Spinal cord (tissue), 10 donors: ENCODE data around the gene PAK2. TPM values are rescaled to one million over a fixed set of nuclear protein-coding genes. Genes with fewer than 3 reads are reported as not detected.

ENCODE experiments used
- DNase-seq, 6 donors: peaks; one replicate each; pipeline versions ENCODE4 v3.0.0 to v3.0.0-alpha.2; 2013 to 2015; ENCODE audit warnings: low spot score in 6 of 6, low read depth in 4 of 6
- H3K27ac ChIP-seq: one replicate; pipeline ENCODE4 v1.5.1; 2013; ENCODE audit warnings: low read depth, low read length, control low read depth
- H3K27me3 ChIP-seq: one replicate; pipeline ENCODE4 v1.6.1; 2013; ENCODE audit warnings: low read length; ENCODE audit not compliant: control insufficient read depth, insufficient read depth
- H3K36me3 ChIP-seq: one replicate; pipeline ENCODE4 v1.6.1; 2013; ENCODE audit warnings: low read length; ENCODE audit not compliant: control insufficient read depth, insufficient read depth
- H3K4me1 ChIP-seq: one replicate; pipeline ENCODE4 v1.6.1; 2013; ENCODE audit warnings: low read length; ENCODE audit not compliant: control insufficient read depth, insufficient read depth
- H3K4me3 ChIP-seq: one replicate; pipeline ENCODE4 v1.5.1; 2013; ENCODE audit warnings: low read depth, low read length, control low read depth
- H3K9me3 ChIP-seq: one replicate; pipeline ENCODE4 v1.6.1; 2013; ENCODE audit warnings: low read length; ENCODE audit not compliant: control insufficient read depth, insufficient read depth
- WGBS: methylation state at CpG from one replicate; pipeline ENCODE4 v1.1.5; 2013; ENCODE audit warnings: missing lambda C conversion rate; ENCODE audit not compliant: insufficient coverage; 5-methylcytosine and 5-hydroxymethylcytosine counted together
- polyA plus RNA-seq, 2 donors: library from polyadenylated mRNA; unstranded; fragments of 120-200 nt; gene quantifications; one replicate each; pipeline ENCODE4 v1.2.1, GENCODE V29; 2013; ENCODE audit not compliant: insufficient read length in 2 of 2
- total RNA-seq, 2 donors: library from RNA; depleted of rRNA in 1 of 2; stranded (reverse); fragments of 120-200 nt in 1 of 2; fragments of >200 nt in 1 of 2; gene quantifications; one replicate each; pipeline versions ENCODE4 v1.2.3 to v1.2.4, GENCODE V29; 2013 to 2014
- donor health status: healthy.

The PAK2 gene
- total and polyA plus RNA-seq, 4 donors: 36.9 to 82.5 (median 57.5) TPM

DNA sequence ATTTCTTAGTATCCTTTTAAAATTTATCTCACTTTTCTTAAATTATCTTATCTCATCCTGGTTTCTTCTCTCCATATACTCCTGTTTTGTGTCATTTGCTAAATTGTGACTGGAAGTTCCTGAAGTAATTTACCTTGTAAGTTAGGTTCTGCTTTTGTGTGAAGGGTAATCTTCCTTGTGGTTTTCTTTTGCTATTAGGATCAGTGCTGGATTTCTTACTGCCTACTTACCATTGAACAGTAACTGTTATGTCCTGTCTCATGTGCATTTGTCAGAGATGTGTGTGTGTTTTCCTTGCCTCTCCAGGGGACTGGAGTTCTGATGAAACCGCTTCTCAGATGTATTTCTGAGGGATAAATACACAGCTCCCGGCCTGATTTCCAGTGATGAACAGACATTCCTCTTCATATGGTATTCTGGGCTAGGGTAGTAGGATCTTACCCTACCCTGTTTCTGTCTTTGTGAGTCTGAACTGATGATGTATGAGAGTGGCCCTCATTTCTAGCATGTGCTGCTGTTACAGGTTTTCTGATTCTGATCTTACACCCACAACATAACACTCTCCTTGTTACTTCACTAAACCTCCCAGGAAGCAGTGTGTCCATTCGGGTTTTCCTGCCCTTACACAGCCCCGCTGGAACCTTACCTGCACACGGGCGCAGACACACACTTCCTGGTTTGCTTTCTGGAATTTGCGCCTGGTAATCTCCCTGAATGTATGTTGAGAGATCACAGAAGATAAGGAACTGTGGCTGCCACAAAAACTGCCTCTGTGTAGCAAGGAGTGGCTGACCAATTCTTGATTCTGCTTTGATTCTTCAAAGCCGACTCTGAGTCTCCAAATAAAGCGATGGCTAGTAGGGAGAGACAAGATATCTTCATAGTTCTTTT is 14.7 kb downstream of the PAK2 start:
- H3K36me3 ChIP-seq: peaks cover 4% of the 10 kb centered on the region
- no peak overlapping the region for H3K4me3 ChIP-seq
- H3K4me1 ChIP-seq: no peaks in the 10 kb centered on the region
- no peak for DNase-seq
- no peaks in the 10 kb centered on the region for H3K27me3 ChIP-seq
- no peak overlapping the region for H3K27ac ChIP-seq
- no peaks in the 10 kb centered on the region for H3K9me3 ChIP-seq
- WGBS: 88% methylated on average over 5 of the region's 9 CpGs

DNA sequence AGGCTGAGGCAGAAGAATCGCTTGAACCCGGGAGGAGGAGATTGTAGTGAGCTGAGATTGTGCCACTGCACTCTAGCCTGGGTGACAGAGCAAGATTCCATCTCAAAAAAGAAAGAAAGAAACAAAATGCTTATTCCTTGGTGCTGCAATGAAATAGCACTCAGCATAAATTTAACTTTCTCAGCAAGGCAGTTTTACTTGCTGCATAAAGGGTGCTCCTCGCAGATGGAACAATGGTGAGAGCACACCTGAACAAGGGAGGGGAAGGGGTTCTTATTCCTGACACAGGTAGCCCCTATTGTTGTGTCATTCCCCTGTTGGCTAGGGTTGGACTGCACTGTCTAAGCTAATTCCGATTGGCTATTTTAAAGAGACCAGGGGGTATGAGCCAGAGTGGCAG is 17.1 kb downstream of the PAK2 start:
- no peak for DNase-seq
- H3K27ac ChIP-seq: no peak overlapping the region
- 100% methylated on average over 3 of the region's 4 CpGs for WGBS
- H3K27me3 ChIP-seq: no peaks in the 10 kb centered on the region
- no peaks in the 10 kb centered on the region for H3K4me1 ChIP-seq
- no peaks in the 10 kb centered on the region for H3K9me3 ChIP-seq
- no peaks in the 10 kb centered on the region for H3K36me3 ChIP-seq
- H3K4me3 ChIP-seq: no peak overlapping the region

DNA sequence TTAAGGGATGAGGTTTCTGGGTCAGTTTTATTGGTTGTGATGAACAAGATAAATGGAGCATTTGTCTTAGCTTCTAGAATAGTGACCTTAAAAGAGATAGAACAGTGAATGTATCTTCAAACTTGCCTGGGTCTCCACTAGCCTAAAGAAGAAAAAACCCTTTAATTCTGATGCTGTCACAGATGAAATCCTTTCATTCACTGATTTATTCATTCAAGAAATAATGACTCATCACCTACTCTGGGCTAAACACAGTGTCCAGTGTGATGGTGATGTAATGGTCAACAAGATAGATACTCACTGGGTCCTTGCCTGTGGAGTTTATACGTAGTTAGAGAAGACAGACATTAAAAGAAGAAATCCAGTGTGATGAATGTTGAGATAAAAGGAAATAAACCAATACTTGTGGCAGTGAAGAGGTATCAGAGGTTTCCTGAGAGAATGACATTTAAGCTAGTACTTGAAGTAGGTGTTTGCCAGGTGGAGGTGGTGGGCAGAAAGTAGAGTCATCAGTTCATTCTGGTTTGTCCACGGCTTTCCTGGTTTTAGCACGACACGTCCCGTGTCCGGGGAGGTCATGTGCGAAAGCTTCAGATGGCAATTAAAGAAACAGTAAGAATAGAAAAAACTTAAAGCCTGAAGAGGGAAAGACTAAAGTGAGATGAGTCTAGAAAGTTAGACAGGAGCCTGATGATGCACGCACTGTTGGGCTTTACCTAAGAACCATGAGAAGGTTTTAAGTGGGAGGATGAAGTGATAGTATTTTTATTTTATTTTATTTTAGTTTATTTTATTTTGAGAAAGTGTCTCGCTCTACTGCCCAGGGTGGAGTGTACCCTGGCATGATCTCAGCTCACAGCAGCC is 18.5 kb downstream of the PAK2 start:
- Histone ChIP-seq H3K9me3 (no peaks in the 10 kb centered on the region), H3K4me1 (no peaks in the 10 kb centered on the region), H3K27ac (no peak overlapping the region), H3K27me3 (no peaks in the 10 kb centered on the region), H3K4me3 (no peak overlapping the region), H3K36me3 (no peaks in the 10 kb centered on the region)
- 92% methylated on average over 4 of the region's 9 CpGs for whole genome bisulfite sequencing
- DNase-seq: no peak

DNA sequence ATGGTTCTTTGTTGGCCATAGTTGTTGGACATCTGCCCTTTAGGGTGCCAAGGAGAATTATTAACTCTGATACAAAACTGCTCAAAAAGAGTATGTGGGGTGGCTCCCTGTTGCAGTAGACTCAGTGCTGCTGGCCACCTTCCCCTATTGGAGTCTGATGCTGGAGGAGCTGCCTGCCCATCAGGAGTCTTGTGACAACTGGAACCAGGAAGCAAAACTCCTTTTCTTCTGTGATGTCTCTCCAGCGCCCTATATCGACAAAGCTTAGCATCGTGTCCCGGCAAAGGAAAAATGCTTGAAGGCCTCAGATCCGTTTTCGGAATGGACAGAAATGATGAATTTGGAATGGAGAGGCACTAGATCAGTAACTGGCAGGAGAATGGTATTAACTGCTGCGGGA is 23.5 kb downstream of the PAK2 start:
- Histone ChIP-seq H3K27me3 (no peaks in the 10 kb centered on the region), H3K36me3 (peaks cover 6% of the 10 kb centered on the region), H3K4me1 (no peaks in the 10 kb centered on the region), H3K27ac (no peak overlapping the region), H3K9me3 (peaks cover 2% of the 10 kb centered on the region), H3K4me3 (no peak overlapping the region)
- WGBS: 96% methylated on average over 7 of the region's 7 CpGs
- DNase-seq: peak in 1 of 6 donors; percentile 14

DNA sequence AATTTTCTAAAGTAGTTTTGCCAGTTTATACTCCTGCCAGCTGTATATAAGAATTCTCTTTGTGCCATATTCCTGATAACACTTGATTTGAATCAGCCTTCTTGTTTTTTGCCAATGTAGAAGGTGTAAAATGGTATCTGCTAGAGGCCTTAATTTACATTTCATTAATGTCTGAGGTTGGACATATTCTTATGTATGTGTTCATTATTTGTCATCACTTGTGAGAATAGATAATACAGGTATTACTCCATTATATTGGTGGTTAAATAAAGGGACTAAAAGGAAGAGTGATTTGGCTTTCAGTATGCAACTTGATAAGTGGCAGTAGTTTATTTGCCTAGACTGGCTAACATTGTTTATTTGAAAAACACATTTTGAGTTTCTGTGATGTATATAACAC is 25.8 kb downstream of the PAK2 start:
- Histone ChIP-seq H3K9me3 (peaks cover 2% of the 10 kb centered on the region), H3K27me3 (no peaks in the 10 kb centered on the region), H3K4me3 (no peak overlapping the region), H3K27ac (no peak overlapping the region), H3K4me1 (no peaks in the 10 kb centered on the region), H3K36me3 (peaks cover 10% of the 10 kb centered on the region)
- no peak for DNase-seq

DNA sequence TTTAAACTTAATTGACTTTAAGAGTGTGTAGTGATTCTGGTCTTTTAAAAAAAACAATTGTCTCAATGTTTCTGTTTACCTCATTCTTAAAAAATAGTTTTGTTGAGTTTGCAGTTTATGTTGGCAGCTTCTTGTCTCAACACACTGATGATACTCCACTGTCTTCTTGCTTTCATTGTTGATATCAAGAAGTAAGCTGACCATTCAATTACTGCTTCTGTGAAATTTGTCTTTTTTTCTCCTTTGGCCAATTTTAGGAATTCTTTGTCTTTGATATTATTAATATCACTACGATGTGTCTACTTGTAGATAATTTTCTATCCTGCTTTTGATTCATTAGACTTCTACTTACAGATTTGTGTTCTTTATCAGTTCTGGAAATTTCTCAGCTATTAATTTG is 31.4 kb downstream of the PAK2 start:
- no CpG with 5 or more reads among the region's 1 CpG for WGBS
- no peak for DNase-seq
- no peaks in the 10 kb centered on the region for H3K27me3 ChIP-seq
- H3K9me3 ChIP-seq: no peaks in the 10 kb centered on the region
- no peak overlapping the region for H3K4me3 ChIP-seq
- H3K4me1 ChIP-seq: peaks cover 6% of the 10 kb centered on the region
- no peak overlapping the region for H3K27ac ChIP-seq
- peaks cover 7% of the 10 kb centered on the region for H3K36me3 ChIP-seq

DNA sequence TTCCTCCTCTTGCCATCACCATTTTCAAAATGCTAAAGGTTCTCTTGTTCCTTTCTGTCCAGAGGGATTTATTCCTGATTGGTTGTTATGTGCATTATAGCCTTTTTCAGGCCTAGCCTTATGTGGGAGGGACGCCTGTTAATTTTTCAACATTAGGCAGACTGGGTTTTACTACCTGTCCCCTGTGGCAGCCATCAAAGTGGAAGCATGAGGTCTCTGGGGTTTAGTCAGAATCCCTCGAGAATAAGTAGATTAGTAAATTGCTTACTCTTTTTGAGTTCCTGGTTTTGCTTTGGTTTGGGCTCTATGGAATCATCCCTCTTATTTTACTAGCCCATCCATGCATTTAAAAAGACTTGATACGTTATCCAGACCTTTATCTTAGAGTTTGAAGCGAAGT is 32.4 kb downstream of the PAK2 start:
- peak overlapping the region; percentile 8 for H3K27ac ChIP-seq
- 88% methylated on average over 1 of the region's 4 CpGs for WGBS
- H3K9me3 ChIP-seq: no peaks in the 10 kb centered on the region
- H3K4me3 ChIP-seq: no peak overlapping the region
- peak in 1 of 6 donors; percentile 40 for DNase-seq
- H3K27me3 ChIP-seq: no peaks in the 10 kb centered on the region
- peaks cover 6% of the 10 kb centered on the region for H3K4me1 ChIP-seq
- peaks cover 7% of the 10 kb centered on the region for H3K36me3 ChIP-seq

DNA sequence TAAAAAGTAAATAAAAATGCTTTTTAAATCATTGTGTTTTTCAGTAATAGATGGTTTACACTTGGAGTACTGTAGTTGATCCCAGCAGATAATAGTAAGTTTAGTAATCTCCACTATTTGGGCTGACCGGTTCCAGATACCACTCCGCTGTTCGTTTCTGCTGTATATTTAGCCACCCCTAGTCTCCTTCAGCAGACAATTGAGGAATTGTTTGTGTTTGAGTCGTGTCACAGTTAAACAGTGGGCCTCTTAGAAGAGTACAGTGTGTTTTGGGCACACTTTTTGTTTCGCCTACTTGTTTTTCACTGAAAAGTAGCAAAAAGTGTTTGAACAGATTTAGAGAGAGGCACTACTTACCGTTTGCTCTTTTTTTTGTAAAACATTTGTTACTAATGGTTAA is 33.2 kb downstream of the PAK2 start:
- H3K27me3 ChIP-seq: no peaks in the 10 kb centered on the region
- WGBS: 33% methylated on average over 5 of the region's 6 CpGs
- H3K4me1 ChIP-seq: peaks cover 6% of the 10 kb centered on the region
- H3K36me3 ChIP-seq: peaks cover 5% of the 10 kb centered on the region
- peak in 2 of 6 donors; percentile 16 to 32 for DNase-seq
- H3K9me3 ChIP-seq: no peaks in the 10 kb centered on the region
- peak overlapping the region; percentile 57 for H3K27ac ChIP-seq
- H3K4me3 ChIP-seq: no peak overlapping the region

DNA sequence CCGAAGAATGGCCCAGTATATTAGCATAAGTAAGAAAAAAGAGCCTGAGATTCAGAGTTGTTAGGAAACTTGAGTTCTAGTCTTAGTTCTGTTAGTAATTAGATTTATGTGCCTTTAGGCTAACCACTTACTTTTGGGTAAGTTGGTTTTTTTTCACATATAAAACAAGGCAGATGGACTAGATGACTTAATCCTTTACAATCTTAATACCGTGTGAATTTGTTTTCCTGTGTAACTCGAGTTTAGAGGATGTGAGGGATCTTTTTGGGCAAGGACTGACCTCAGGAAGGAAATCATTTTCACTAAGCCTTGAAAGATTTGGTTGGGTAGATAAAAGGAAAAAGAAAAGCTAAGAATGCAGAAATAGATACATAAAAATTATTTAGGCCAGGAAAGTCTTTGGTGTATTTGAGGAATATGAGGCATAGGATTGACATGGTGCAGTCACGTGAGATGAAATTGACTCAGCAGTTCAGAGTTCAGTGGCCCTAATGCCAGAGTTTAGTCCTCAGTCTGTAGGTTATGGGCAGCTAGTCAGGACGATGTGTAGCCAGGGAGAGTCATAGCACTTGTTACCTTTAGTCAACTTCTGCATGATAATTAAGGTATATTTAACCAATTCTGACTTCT is 34.6 kb downstream of the PAK2 start:
- DNase-seq: no peak
- Histone ChIP-seq H3K36me3 (no peaks in the 10 kb centered on the region), H3K4me3 (no peak overlapping the region), H3K4me1 (peaks cover 6% of the 10 kb centered on the region), H3K27ac (no peak overlapping the region), H3K27me3 (no peaks in the 10 kb centered on the region), H3K9me3 (no peaks in the 10 kb centered on the region)
- WGBS: 100% methylated on average over 1 of the region's 5 CpGs
